GM10248 (cell line): Measurements from ENCODE around the gene KIF1A.

Experiments used
- CTCF ChIA-PET: fragments of 300-600 bp; sonication (Branson Sonifier 250); formaldehyde crosslinking; extraction: SDS; loops from one replicate; lab custom pipeline; 2021; ENCODE audit warnings: antibody characterized with exemption; lab: Yijun Ruan, JAX
- POLR2A ChIA-PET: fragments of 350-650 bp; sonication (Branson Sonifier 250); formaldehyde crosslinking; extraction: SDS; loops from one replicate; lab custom pipeline; 2020; ENCODE audit warnings: antibody characterized with exemption; lab: Yijun Ruan, JAX
- DNase-seq: peaks from one replicate; pipeline ENCODE4 v3.0.0; 2012; ENCODE audit errors: extremely low spot score
- CTCF ChIP-seq: IDR thresholded peaks from 2 replicates; pipeline ENCODE4 v1.5.1; 2012; ENCODE audit warnings: mild to moderate bottlenecking, low read depth; ENCODE audit errors: extremely low read depth, missing control alignments, control extremely low read depth

The KIF1A gene

DNA sequence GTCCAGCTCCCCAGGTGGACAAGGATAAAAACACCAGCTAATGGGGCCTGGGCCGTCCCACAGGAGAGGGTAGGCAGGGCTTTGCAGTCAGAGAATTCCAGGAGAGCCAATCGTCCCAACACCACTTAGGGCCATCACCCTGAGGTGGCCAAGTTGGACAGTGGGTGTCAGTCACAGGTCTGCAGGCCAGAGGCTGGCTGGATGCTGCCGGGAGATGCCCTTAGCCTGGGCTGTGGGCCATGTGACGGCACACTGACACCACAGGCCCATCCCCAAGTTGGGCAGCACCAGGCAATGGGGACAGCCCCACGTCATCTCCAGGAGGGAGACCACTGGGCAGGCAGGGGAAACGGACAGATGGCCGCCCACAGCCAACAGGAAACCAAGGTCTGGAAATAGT lies 53.9 kb downstream of the KIF1A start:
- no peak for DNase-seq
- TF ChIP-seq CTCF, result no peak
- ChIA-PET CTCF (interaction anchor here (1.1 kb wide), 1 partner anchor 252 kb away, joined by 3 read pairs; no protein-coding TSS in a partner anchor), POLR2A (no interaction called here)

GRCh38 chr2:240765007-240765406 lies 55.0 kb downstream of the KIF1A start:
- ChIA-PET POLR2A (no interaction called here), CTCF (no interaction called here)
- no peak for DNase-seq
- TF ChIP-seq CTCF, result no peak

GRCh38 chr2:240764605-240765004 lies 55.4 kb downstream of the KIF1A start:
- TF ChIP-seq CTCF, result no peak
- CTCF ChIA-PET, result no interaction called here

DNA sequence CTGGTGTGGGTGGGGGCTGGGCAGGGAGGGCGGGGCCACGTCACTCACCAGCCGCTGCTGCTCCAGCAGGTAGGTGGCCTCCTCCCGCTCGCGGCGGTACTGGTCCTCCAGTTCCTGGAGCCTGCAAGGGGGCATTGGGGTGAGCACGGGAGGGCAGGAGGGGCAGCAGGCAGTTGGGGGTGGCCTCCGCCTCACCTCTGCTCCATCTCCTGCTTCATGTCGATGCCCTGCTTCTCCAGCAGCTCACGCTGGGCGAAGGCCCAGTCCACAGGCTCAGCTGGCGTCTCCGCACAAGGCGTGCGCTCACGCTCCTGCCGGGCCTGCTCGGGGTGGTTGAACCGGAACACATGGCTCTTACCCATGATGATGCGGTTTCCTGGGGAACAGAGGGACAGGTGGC lies 57.0 kb downstream of the KIF1A start:
- TF ChIP-seq CTCF, result no peak
- DNase-seq, result no peak
- ChIA-PET CTCF (no interaction called here), POLR2A (no interaction called here)

More at GRCh38 chr2:240764605-240765004, 55.4 kb downstream of the KIF1A start:
- POLR2A ChIA-PET, result no interaction called here
- no peak for DNase-seq

DNA sequence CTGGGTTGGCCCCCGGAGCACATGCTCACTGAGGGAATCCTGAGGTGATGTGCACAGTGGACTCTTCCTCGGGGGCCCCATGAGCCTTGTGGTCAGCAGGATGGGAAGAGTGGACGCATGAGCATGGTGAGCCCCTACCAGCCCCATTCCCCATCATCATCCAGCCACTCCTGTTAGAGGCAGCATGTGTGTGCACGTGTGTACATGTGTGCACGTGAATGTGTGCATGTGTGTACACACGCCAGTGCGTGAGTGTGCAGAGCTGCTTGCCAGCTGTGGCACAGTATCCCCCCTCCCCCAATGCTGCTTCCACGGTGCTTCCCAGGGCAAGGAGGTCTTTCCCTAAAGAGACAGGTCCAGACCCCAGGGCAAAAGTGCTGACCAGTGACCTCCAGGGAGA lies 57.8 kb downstream of the KIF1A start:
- DNase-seq, result no peak
- TF ChIP-seq CTCF, result no peak
- POLR2A ChIA-PET, result no interaction called here
- CTCF ChIA-PET, result no interaction called here

- CTCF ChIA-PET, result interaction anchor here (0.6 to 1.5 kb wide), 4 partner anchors 17 to 247 kb away, joined by 3 to 4 read pairs (median 4); no protein-coding TSS in a partner anchor
- POLR2A ChIA-PET, result no interaction called here
- no peak for DNase-seq
- no peak for TF ChIP-seq CTCF
Observed at GRCh38 chr2:240760576-240761246, 59.3 kb downstream of the KIF1A start.

GRCh38 chr2:240760121-240760520 lies 59.9 kb downstream of the KIF1A start:
- POLR2A ChIA-PET, result no interaction called here
- CTCF ChIA-PET, result interaction anchor here (0.6 to 1.7 kb wide), 3 partner anchors 9 to 44 kb away, joined by 3 to 4 read pairs (median 3); no protein-coding TSS in a partner anchor
- TF ChIP-seq CTCF, result no peak
- DNase-seq, result no peak
